Measurements from ENCODE around the gene PRKCZ. TPM values are rescaled to one million over a fixed set of nuclear protein-coding genes. Genes with fewer than 3 reads are reported as not detected.

Gene PRKCZ
- total RNA-seq, 1 donor = 0.72 TPM

GRCh38 chr1:2108213-2108876 lies 58.1 kb downstream of the PRKCZ start:
- DNase-seq (ENCODE audit: insufficient read length, low spot score, missing footprints) = peak; percentile 98
- Histone ChIP-seq H3K79me2 (ENCODE audit: insufficient read depth, low read length) (no peaks in the 10 kb centered on the region), H3K4me3 (ENCODE audit: insufficient read depth, low read length) (no peak overlapping the region), H3K27me3 (ENCODE audit: insufficient read depth, low read length) (no peaks in the 10 kb centered on the region), H3K9me3 (ENCODE audit: low read depth, low read length) (no peaks in the 10 kb centered on the region), H2AFZ (ENCODE audit: low read length) (no peak overlapping the region), H3K27ac (ENCODE audit: low read depth, low read length) (no peak overlapping the region), H4K20me1 (ENCODE audit: insufficient read depth, low read length) (no peaks in the 10 kb centered on the region), H3K4me1 (ENCODE audit: insufficient read depth, low read length) (no peaks in the 10 kb centered on the region), H3K36me3 (ENCODE audit: insufficient read depth, low read length) (no peaks in the 10 kb centered on the region), H3K4me2 (ENCODE audit: insufficient read depth, low read length) (no peak overlapping the region)
- peak; percentile 60 for TF ChIP-seq CTCF (IDR thresholded peaks at IDR 0.05; ENCODE audit: extremely low read depth, low read depth, low read length)

DNA sequence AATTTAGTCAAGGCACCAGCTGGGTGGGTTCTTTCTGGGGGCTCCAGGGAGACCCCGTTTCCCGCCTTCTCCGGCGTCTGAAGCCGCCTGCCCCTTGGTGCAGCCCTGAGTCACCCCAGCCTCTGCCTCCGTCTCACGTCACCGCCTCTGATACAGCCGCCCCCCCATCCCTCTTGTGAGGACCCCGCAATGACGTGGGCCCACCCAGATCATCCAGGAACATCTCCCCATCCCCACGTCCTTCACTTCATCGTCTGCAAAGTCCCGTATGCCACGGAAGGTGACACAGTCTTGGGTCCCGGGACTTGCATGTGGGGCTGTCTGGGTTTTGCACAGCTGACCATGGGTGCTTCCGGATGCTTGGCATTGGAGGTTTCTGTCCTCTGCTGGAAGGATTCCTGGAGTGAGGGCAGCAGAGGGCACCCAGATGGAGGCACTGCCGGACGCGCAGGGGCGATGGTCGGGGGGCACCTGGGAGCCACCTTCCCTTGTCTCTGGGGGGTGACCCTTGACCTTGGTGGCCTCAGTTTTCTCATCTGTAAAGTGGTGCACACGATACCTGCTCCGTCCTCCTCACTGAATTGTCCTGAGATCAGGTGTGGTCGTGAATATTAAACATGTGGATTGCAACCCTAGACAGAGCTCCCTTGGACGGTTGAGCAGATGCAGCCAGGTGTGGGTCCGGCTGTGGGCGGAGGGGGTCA lies 58.8 kb downstream of the PRKCZ start:
- DNase-seq (ENCODE audit: insufficient read length, low spot score, missing footprints) = peak; percentile 75
- no peak overlapping the region for H3K27ac ChIP-seq (ENCODE audit: low read depth, low read length)

DNA sequence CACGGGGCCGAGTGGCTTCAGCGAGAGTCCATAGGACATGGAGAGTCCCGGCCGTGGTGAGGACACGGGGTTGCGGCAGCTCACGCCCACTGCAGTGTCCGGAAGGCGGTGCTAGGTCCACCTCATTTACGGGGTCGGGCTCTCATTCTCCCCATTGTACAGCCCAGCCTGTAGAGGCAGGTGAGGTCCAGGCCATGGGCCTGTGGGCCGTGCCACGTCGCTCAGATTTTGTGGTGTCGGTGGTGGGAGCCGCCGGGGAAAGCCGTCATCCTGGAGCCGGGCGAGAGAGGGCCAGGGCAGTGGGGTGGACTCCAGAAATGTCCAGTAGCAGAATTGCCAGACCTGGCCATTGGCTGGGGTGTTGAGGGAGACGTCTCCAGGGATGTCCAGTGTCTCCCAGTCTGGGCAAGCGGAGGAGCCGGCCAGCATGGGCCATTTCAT lies 59.4 kb downstream of the PRKCZ start:
- Histone ChIP-seq H3K4me1 (ENCODE audit: insufficient read depth, low read length) (no peaks in the 10 kb centered on the region), H2AFZ (ENCODE audit: low read length) (no peak overlapping the region), H3K27me3 (ENCODE audit: insufficient read depth, low read length) (no peaks in the 10 kb centered on the region), H3K36me3 (ENCODE audit: insufficient read depth, low read length) (no peaks in the 10 kb centered on the region), H3K4me3 (ENCODE audit: insufficient read depth, low read length) (no peak overlapping the region), H3K9me3 (ENCODE audit: low read depth, low read length) (no peaks in the 10 kb centered on the region), H4K20me1 (ENCODE audit: insufficient read depth, low read length) (no peaks in the 10 kb centered on the region), H3K4me2 (ENCODE audit: insufficient read depth, low read length) (no peak overlapping the region), H3K27ac (ENCODE audit: low read depth, low read length) (no peak overlapping the region), H3K79me2 (ENCODE audit: insufficient read depth, low read length) (no peaks in the 10 kb centered on the region)
- peak; percentile 66 for DNase-seq (ENCODE audit: insufficient read length, low spot score, missing footprints)
- no peak for TF ChIP-seq CTCF (IDR thresholded peaks at IDR 0.05; ENCODE audit: extremely low read depth, low read depth, low read length)

More for the DNA sequence above, 58.8 kb downstream of the PRKCZ start:
- Histone ChIP-seq H3K4me1 (ENCODE audit: insufficient read depth, low read length) (no peaks in the 10 kb centered on the region), H3K36me3 (ENCODE audit: insufficient read depth, low read length) (no peaks in the 10 kb centered on the region), H4K20me1 (ENCODE audit: insufficient read depth, low read length) (no peaks in the 10 kb centered on the region), H3K4me2 (ENCODE audit: insufficient read depth, low read length) (no peak overlapping the region), H3K27me3 (ENCODE audit: insufficient read depth, low read length) (no peaks in the 10 kb centered on the region), H3K79me2 (ENCODE audit: insufficient read depth, low read length) (no peaks in the 10 kb centered on the region), H3K4me3 (ENCODE audit: insufficient read depth, low read length) (no peak overlapping the region), H3K9me3 (ENCODE audit: low read depth, low read length) (no peaks in the 10 kb centered on the region), H2AFZ (ENCODE audit: low read length) (no peak overlapping the region)
- TF ChIP-seq CTCF (IDR thresholded peaks at IDR 0.05; ENCODE audit: extremely low read depth, low read depth, low read length) = no peak

DNA sequence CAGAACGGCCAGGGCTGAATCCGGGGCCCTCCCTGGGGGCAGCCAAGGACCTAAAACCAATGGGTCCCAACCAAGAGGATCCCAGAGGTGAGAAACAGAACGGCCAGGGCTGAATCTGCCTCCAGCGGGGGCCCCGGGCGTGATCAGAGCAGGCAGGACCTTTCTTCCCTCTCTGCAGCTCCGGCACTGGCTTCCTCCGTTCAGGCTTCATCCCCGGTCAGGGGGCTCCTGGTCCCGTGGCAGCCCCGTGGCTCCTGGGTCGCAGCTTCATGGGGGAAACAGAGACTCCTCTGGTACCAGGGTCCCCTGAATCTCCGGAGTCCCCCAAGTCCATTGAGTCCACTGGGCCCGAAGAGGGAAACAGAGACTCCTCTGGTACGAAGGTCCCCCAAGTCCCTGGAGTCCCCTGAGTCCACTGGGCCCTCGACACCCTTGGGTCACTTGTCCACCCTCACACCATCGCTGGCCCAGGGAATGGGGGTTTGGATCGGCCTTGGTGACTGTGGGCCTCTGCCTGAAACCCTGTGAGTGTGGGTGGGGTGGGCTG lies 60.1 kb downstream of the PRKCZ start:
- Histone ChIP-seq H3K9me3 (ENCODE audit: low read depth, low read length) (no peaks in the 10 kb centered on the region), H3K27ac (ENCODE audit: low read depth, low read length) (no peak overlapping the region), H3K4me1 (ENCODE audit: insufficient read depth, low read length) (no peaks in the 10 kb centered on the region), H3K79me2 (ENCODE audit: insufficient read depth, low read length) (no peaks in the 10 kb centered on the region), H3K36me3 (ENCODE audit: insufficient read depth, low read length) (no peaks in the 10 kb centered on the region), H3K4me2 (ENCODE audit: insufficient read depth, low read length) (no peak overlapping the region), H3K27me3 (ENCODE audit: insufficient read depth, low read length) (peaks cover 2% of the 10 kb centered on the region), H2AFZ (ENCODE audit: low read length) (no peak overlapping the region), H4K20me1 (ENCODE audit: insufficient read depth, low read length) (no peaks in the 10 kb centered on the region), H3K4me3 (ENCODE audit: insufficient read depth, low read length) (no peak overlapping the region)
- TF ChIP-seq CTCF (IDR thresholded peaks at IDR 0.05; ENCODE audit: extremely low read depth, low read depth, low read length) = no peak
- DNase-seq (ENCODE audit: insufficient read length, low spot score, missing footprints) = peak; percentile 80

Data from osteoblast (primary cell).